SK-N-SH treated with all-trans-retinoic acid at 6 μM for 48 hours (cell line): ENCODE results near the gene LSM12.

ENCODE experiments used
- OSR1 ChIP-seq: fragments of 250-450 bp; sonication (Bioruptor Pico); IDR thresholded peaks from 2 replicates; pipeline ENCODE4 v1.8.0; 2022; ENCODE audit warnings: moderate library complexity, mild to moderate bottlenecking, inconsistent platforms
- RARB ChIP-seq: fragments of 250-450 bp; sonication (Bioruptor Pico); IDR thresholded peaks from 2 replicates; pipeline ENCODE4 v1.8.0; 2021; ENCODE audit warnings: mild to moderate bottlenecking, moderate library complexity
- ZFP3 ChIP-seq: fragments of 250-450 bp; sonication (Bioruptor Pico); IDR thresholded peaks from 2 replicates; pipeline ENCODE4 v1.5.0; 2020; ENCODE audit warnings: mild to moderate bottlenecking, moderate library complexity
- ZNF565 ChIP-seq: fragments of 450-650 bp; formaldehyde crosslinking; conservative IDR thresholded peaks from 2 replicates; pipeline ENCODE4 v1.5.0; 2020; ENCODE audit warnings: low read depth, mild to moderate bottlenecking, moderate library complexity
- TF ChIP-seq, protein P1 (sequence below): fragments of 250-450 bp; sonication (Bioruptor Pico); IDR thresholded peaks from 2 replicates; pipeline ENCODE4 v1.5.0; 2020; ENCODE audit warnings: mild to moderate bottlenecking, moderate library complexity
- TF ChIP-seq, protein P2 (sequence below): fragments of 250-450 bp; sonication (Bioruptor Pico); IDR thresholded peaks from 2 replicates; pipeline ENCODE4 v1.5.1; 2020; ENCODE audit warnings: low read depth, mild to moderate bottlenecking, moderate library complexity

DNA sequence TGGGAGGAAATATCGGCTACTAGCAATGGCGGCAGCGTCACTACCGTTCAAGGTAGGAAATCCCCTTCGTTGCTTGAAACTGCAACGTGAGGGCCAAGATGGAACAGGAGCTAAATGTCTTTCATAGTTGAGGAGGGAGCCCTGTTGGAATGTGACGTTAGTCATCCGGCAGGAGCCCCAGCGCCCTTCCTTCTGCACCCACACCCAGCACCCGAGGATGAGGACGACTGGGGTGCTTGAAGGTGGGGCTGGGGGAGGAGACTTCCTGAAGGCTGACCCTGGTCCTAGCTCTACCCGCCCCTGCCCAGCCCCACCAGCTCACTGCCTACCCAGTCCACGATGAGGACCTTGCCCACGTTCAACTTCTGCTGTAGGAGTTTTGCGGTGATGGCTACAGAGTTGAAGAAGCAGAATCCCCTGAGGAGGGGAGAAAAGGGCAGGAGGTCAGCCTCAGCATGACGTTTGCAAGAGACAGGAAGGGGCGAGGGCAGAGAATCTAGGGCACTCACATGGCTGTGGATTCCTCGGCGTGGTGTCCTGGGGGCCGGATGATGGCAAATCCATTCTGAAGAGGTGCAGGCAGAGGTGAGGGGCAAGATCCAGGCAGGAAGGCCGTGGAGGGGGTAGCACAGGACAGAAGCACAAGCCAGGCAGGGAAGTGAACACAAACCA lies 15.9 kb upstream of the LSM12 start:
- TF ChIP-seq OSR1 (no peak), ZFP3 (CRISPR knock-in tag) (no peak), RARB (CRISPR knock-in tag) (no peak), ZNF565 (CRISPR knock-in tag) (no peak)
- TF ChIP-seq, protein P1, sequence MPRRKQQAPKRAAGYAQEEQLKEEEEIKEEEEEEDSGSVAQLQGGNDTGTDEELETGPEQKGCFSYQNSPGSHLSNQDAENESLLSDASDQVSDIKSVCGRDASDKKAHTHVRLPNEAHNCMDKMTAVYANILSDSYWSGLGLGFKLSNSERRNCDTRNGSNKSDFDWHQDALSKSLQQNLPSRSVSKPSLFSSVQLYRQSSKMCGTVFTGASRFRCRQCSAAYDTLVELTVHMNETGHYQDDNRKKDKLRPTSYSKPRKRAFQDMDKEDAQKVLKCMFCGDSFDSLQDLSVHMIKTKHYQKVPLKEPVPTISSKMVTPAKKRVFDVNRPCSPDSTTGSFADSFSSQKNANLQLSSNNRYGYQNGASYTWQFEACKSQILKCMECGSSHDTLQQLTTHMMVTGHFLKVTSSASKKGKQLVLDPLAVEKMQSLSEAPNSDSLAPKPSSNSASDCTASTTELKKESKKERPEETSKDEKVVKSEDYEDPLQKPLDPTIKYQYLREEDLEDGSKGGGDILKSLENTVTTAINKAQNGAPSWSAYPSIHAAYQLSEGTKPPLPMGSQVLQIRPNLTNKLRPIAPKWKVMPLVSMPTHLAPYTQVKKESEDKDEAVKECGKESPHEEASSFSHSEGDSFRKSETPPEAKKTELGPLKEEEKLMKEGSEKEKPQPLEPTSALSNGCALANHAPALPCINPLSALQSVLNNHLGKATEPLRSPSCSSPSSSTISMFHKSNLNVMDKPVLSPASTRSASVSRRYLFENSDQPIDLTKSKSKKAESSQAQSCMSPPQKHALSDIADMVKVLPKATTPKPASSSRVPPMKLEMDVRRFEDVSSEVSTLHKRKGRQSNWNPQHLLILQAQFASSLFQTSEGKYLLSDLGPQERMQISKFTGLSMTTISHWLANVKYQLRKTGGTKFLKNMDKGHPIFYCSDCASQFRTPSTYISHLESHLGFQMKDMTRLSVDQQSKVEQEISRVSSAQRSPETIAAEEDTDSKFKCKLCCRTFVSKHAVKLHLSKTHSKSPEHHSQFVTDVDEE, result no peak
- TF ChIP-seq, protein P2, sequence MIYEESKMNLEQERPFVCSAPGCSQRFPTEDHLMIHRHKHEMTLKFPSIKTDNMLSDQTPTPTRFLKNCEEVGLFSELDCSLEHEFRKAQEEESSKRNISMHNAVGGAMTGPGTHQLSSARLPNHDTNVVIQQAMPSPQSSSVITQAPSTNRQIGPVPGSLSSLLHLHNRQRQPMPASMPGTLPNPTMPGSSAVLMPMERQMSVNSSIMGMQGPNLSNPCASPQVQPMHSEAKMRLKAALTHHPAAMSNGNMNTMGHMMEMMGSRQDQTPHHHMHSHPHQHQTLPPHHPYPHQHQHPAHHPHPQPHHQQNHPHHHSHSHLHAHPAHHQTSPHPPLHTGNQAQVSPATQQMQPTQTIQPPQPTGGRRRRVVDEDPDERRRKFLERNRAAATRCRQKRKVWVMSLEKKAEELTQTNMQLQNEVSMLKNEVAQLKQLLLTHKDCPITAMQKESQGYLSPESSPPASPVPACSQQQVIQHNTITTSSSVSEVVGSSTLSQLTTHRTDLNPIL (CRISPR knock-in tag), result no peak
